SU-DHL-6 (cell line): Measurements from ENCODE around the gene ANGPTL8.

ENCODE experiments used
- EZH2phosphoT487 ChIP-seq: fragments of 200-600 bp; sonication (generic), shearing (Covaris generic); conservative IDR thresholded peaks from 2 replicates; pipeline ENCODE4 v1.6.1; 2018; ENCODE audit warnings: mild to moderate bottlenecking, antibody characterized with exemption, low read length, moderate library complexity, mixed read lengths
- TF ChIP-seq, protein P1 (sequence below): fragments of 200-600 bp; sonication (generic); IDR thresholded peaks from one replicate; pipeline ENCODE4 v1.5.1; 2017; ENCODE audit warnings: antibody characterized with exemption, mild to moderate bottlenecking, low read length, moderate library complexity; ENCODE audit not compliant: insufficient read depth, poor library complexity, severe bottlenecking

DNA sequence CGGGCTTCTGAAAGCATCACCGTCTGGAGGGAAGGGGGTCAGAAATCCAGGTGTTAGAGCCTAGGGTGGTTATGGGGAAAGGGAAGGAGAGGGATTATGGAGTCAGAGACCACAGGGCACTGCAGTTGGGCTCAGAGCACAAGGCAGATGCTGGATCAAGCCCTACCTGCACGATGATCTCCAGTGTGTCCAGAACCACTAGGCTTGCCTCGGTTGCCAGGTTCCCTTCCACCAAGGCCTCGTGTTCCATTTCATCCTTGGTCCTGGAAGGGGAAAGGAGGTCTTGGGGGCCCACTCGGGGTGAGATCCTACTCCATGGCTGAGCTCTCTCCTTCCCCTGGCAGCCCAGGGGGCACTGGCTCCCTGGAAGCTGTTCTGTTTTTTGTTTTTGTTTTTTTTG lies 25.0 kb upstream of the ANGPTL8 start:
- TF ChIP-seq, protein P1, sequence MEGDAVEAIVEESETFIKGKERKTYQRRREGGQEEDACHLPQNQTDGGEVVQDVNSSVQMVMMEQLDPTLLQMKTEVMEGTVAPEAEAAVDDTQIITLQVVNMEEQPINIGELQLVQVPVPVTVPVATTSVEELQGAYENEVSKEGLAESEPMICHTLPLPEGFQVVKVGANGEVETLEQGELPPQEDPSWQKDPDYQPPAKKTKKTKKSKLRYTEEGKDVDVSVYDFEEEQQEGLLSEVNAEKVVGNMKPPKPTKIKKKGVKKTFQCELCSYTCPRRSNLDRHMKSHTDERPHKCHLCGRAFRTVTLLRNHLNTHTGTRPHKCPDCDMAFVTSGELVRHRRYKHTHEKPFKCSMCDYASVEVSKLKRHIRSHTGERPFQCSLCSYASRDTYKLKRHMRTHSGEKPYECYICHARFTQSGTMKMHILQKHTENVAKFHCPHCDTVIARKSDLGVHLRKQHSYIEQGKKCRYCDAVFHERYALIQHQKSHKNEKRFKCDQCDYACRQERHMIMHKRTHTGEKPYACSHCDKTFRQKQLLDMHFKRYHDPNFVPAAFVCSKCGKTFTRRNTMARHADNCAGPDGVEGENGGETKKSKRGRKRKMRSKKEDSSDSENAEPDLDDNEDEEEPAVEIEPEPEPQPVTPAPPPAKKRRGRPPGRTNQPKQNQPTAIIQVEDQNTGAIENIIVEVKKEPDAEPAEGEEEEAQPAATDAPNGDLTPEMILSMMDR: no peak
- TF ChIP-seq EZH2phosphoT487: no peak
